ENCODE results near the gene GALNTL6. TPM values are rescaled to one million over a fixed set of nuclear protein-coding genes. Genes with fewer than 3 reads are reported as not detected.

The GALNTL6 gene
- total and polyA plus RNA-seq, 2 donors (not counting 1 experiment from before 2014, with no cell fraction given): 0.99 to 1.1 TPM

GRCh38 chr4:171919314-171919713, 106.1 kb downstream of the GALNTL6 start:
- H4K20me1 ChIP-seq (ENCODE audit: control insufficient read depth, insufficient read depth, low read length, poor library complexity, severe bottlenecking): no peaks in the 10 kb centered on the region
- no peak for TF ChIP-seq CTCF (IDR thresholded peaks at IDR 0.05)
- no peak for TF ChIP-seq EZH2 (IDR thresholded peaks at IDR 0.05; ENCODE audit: borderline replicate concordance, insufficient read depth, low read depth, low read length, poor library complexity, severe bottlenecking)
- no peak overlapping the region for H3K9ac ChIP-seq (ENCODE audit: low read length)
- H3K27ac ChIP-seq (ENCODE audit: low read length in 2 of 2): no peak overlapping the region
- Mint-ChIP-seq H3K4me3 (no peak overlapping the region), H3K27ac (no peak overlapping the region), H3K4me1 (peaks cover 2% of the 10 kb centered on the region), H3K27me3 (no peaks in the 10 kb centered on the region), H3K9me3 (ENCODE audit: insufficient read depth) (peaks cover 2% of the 10 kb centered on the region)
- ChIA-PET POLR2A (no interaction called here), CTCF (no interaction called here)
- DNase-seq: no peak
- no peak for ATAC-seq (ENCODE audit: low read depth)
- H3K4me1 ChIP-seq (ENCODE audit: control insufficient read depth in 2 of 2, insufficient read depth in 2 of 2, low read length in 2 of 2): no peaks in the 10 kb centered on the region
- H3K4me3 ChIP-seq (ENCODE audit: control extremely low read depth in 1 of 5, extremely low read depth in 1 of 5, insufficient read depth in 1 of 5, low read depth in 2 of 5, low read length in 4 of 5): no peak overlapping the region
- no peak overlapping the region for H2AFZ ChIP-seq (ENCODE audit: insufficient read depth, low read depth, low read length, poor library complexity, severe bottlenecking)
- no CpG with 5 or more reads among the region's 2 CpGs for WGBS (ENCODE audit: insufficient coverage)
- no peaks in the 10 kb centered on the region for H3K9me3 ChIP-seq (ENCODE audit: control extremely low read depth in 1 of 3, control insufficient read depth in 2 of 3, insufficient read depth in 1 of 3, low read length in 2 of 3)
- no peaks in the 10 kb centered on the region for H3K27me3 ChIP-seq (replicated peaks in 1 of 4; ENCODE audit: control extremely low read depth in 1 of 4, control insufficient read depth in 3 of 4, insufficient read depth in 4 of 4, low read length in 3 of 4)
- no peaks in the 10 kb centered on the region for H3K36me3 ChIP-seq (replicated peaks in 1 of 2; ENCODE audit: control extremely low read depth in 1 of 2, control insufficient read depth in 1 of 2, extremely low read depth in 1 of 2, insufficient read depth in 2 of 2, low read length in 1 of 2)
- no peak overlapping the region for H3K4me2 ChIP-seq (replicated peaks; ENCODE audit: low read depth, low read length, poor library complexity, severe bottlenecking)
- no peaks in the 10 kb centered on the region for H3K79me2 ChIP-seq (ENCODE audit: control insufficient read depth, insufficient read depth, low read length)
- intact Hi-C loops (cut with micrococcal nuclease): no loop called here

- no peaks in the 10 kb centered on the region for H3K36me3 ChIP-seq (replicated peaks in 1 of 2; ENCODE audit: control extremely low read depth in 1 of 2, control insufficient read depth in 1 of 2, extremely low read depth in 1 of 2, insufficient read depth in 2 of 2, low read length in 1 of 2)
- ChIA-PET CTCF (no interaction called here), POLR2A (no interaction called here)
- no peaks in the 10 kb centered on the region for H3K9me3 ChIP-seq (ENCODE audit: control extremely low read depth in 1 of 3, control insufficient read depth in 2 of 3, insufficient read depth in 1 of 3, low read length in 2 of 3)
- intact Hi-C loops (cut with micrococcal nuclease): no loop called here
- no CpG with 5 or more reads among the region's 3 CpGs for WGBS (ENCODE audit: insufficient coverage)
- no peaks in the 10 kb centered on the region for H3K27me3 Mint-ChIP-seq
- no peaks in the 10 kb centered on the region for H3K27me3 ChIP-seq (replicated peaks in 1 of 4; ENCODE audit: control extremely low read depth in 1 of 4, control insufficient read depth in 3 of 4, insufficient read depth in 4 of 4, low read length in 3 of 4)
- no peak overlapping the region for H3K4me2 ChIP-seq (replicated peaks; ENCODE audit: low read depth, low read length, poor library complexity, severe bottlenecking)
- no peak overlapping the region for H3K9ac ChIP-seq (ENCODE audit: low read length)
- no peak overlapping the region for H3K27ac ChIP-seq (ENCODE audit: low read length in 2 of 2)
- DNase-seq: no peak
- H3K4me1 Mint-ChIP-seq: peaks cover 2% of the 10 kb centered on the region
- H3K4me3 ChIP-seq (ENCODE audit: control extremely low read depth in 1 of 5, extremely low read depth in 1 of 5, insufficient read depth in 1 of 5, low read depth in 2 of 5, low read length in 4 of 5): no peak overlapping the region
- H3K4me1 ChIP-seq (ENCODE audit: control insufficient read depth in 2 of 2, insufficient read depth in 2 of 2, low read length in 2 of 2): no peaks in the 10 kb centered on the region
- H3K27ac Mint-ChIP-seq: no peak overlapping the region
- H3K9me3 Mint-ChIP-seq (ENCODE audit: insufficient read depth): peaks cover 2% of the 10 kb centered on the region
- H3K79me2 ChIP-seq (ENCODE audit: control insufficient read depth, insufficient read depth, low read length): no peaks in the 10 kb centered on the region
- H3K4me3 Mint-ChIP-seq: no peak overlapping the region
- no peaks in the 10 kb centered on the region for H4K20me1 ChIP-seq (ENCODE audit: control insufficient read depth, insufficient read depth, low read length, poor library complexity, severe bottlenecking)
- ATAC-seq (ENCODE audit: low read depth): no peak
- no peak for TF ChIP-seq EZH2 (IDR thresholded peaks at IDR 0.05; ENCODE audit: borderline replicate concordance, insufficient read depth, low read depth, low read length, poor library complexity, severe bottlenecking)
- no peak overlapping the region for H2AFZ ChIP-seq (ENCODE audit: insufficient read depth, low read depth, low read length, poor library complexity, severe bottlenecking)
Measured at GRCh38 chr4:171920901-171921300, 107.7 kb downstream of the GALNTL6 start.
